ENCODE results near the gene SPOCK1.

The SPOCK1 gene

GRCh38 chr5:137318027-137318426 lies 181.1 kb downstream of the SPOCK1 start:
- DNase-seq: no peak

GRCh38 chr5:137316346-137316736 lies 182.8 kb downstream of the SPOCK1 start:
- DNase-seq: no peak

DNA sequence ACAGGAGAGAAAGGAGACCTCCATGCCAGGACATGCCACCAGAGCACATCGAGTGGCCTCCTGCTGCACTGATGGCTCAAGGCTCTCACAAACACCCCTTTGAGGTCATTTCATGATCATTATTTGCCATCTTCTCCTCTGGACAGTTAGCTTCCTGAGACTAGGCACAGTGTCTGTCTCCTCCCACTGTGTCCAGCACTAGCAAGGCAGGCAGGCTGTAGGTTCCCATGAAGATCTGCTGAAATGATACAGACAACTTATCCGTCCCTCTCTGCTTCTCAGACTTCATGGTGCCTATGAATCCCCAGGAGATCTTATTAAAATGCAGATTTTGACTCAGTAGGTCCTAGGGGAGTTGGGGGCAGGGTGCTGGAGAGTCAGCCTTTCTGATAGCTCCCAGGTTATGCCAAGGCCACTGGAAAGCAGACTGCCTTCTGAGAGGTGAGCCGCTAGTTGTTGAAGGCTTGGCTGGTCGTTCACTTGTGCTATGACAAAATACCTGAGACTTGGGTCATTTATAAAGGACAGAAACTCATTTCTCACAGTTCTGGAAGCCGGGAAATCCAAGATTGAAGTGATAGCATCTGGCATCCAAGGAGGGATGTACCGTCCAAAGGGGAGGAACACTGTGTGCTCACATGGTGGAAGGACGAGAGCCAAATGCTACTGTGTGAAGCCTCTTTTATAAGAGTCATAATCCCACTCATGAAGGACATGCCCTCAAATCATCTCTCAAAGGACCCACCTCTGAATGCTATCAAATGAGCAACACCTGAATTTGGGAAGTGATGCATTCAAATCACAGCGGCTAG lies 183.4 kb downstream of the SPOCK1 start:
- DNase-seq: no peak

GRCh38 chr5:137315109-137315508 lies 184.0 kb downstream of the SPOCK1 start:
- DNase-seq: no peak

DNA sequence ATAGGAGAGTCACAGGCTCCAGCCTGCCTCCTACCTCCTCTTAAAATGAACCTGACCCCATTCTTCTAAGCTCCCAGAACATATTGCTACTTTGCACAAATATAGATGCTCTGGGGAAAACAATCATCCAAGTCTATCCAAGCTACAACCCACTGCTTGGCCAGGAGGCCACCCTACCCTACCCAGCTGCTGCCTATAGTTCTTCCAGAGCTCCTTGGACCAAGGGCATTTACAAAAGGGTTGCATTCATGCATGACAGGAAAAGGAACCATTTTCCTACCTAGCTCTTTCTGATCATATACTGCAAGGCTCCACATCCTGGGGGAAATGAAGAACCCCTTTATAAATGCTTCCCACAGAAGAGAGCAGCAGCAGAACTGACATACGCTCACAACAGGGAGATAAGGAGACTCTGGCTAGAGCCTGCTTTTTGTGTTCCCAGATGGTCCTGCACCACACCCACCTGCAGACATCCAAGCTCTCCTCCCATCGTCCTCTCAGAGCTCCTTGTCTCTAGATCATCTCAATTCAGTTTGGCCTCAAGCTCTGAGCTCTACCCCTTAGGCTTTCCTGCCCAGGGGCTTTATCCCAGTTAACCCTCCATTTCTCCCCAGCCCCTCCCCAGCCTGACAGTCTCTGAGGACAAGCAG lies 185.5 kb downstream of the SPOCK1 start:
- DNase-seq: no peak

DNA sequence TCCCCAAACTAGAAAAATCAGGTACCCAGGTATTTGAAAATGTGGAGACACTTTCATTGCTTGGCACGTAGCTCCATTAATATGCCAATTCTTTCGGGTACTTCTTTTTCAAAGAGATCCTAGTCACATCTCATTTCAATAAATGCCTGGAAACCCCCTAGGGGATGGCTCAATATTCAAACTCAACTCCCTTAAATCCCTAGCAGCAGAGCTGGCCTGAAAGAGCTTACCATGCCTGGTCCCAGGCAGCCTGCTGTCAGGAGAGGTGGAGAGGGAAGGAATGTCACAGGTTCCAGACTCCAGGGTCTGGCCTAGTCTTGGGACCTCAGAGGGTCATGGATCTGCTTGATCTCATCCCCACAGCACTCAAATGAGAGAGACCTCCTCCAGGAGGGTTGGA lies 187.1 kb downstream of the SPOCK1 start:
- DNase-seq: no peak

DNA sequence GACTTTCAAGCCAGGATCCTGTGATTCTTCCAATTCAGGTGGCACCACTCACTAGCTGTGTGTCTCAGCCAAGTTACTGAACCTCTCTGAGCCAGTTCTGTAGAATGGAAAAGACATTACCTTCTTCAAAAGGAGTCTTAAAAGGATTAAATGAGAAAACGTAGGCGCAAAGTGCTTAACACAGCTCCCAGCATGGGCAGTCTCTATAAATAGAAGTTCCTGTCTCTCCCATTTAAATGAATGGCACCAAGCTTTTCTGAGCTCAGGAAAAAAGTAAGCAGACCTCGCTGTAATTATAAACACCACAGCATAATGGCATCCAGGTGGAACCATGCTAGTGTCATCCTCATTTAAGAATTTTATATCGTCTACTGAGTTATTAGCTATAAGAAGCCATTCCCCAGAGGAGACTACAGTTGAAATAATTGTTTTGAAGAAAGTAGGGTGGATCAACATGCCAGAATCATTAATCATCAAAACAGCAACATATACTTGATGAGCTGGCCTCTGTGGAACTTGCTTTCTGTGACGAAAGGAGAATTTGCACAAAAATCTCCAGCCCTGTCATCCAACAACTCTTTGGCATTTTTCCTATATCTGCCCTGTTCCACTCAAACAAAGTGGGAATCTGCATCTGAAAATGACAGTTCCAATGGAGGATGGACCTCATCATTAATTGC lies 188.9 kb downstream of the SPOCK1 start:
- DNase-seq: no peak

- no peak for DNase-seq
Measured at GRCh38 chr5:137309290-137309689, 189.8 kb downstream of the SPOCK1 start.

GRCh38 chr5:137308311-137308710 lies 190.8 kb downstream of the SPOCK1 start:
- no peak for DNase-seq

GRCh38 chr5:137306903-137307302 lies 192.2 kb downstream of the SPOCK1 start:
- no peak for DNase-seq

GRCh38 chr5:137305971-137306602 lies 193.0 kb downstream of the SPOCK1 start:
- DNase-seq: no peak

GRCh38 chr5:137304226-137304874 lies 194.8 kb downstream of the SPOCK1 start:
- peak; percentile 90 for DNase-seq

GRCh38 chr5:137303509-137303908 lies 195.6 kb downstream of the SPOCK1 start:
- peak; percentile 17 for DNase-seq

DNA sequence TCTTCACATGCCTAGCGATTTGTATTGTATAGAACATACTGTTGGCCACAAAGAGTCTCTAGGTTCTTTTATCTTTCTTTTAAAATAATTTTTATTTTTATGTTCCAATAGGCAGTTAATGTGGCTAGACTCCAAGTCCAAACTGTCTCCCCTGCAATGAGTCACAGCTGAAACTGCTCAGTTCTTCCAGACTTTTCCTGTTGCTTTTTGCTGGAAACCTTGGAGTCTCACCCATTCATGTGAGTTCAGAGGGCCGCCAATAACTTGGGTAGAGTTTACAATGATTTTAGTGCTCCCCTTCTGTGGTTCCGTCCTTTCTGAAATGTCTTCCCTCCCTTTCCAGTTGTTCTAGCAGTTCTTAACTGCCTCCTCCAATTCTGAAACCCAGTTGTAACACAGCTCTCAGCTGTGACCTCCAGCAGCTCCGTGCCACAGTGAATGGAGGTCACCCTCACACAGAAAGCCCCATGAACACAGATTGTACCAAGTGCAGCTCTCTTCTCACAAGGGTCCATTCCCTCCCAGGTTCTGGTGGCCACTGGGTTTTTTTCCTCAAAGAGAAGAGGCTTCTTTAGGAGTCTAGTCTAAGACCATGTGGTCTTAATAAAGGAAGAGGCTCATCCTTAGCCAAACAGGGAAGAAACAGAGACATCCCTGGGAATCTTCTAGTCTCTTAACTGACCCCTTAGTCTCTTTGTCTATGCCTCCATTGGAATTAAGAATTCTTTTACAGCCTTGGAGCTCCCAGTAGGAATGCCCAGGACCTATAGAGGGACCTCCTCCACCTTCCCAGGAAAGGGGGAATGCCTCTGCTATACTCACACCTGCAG lies 198.5 kb downstream of the SPOCK1 start:
- DNase-seq: no peak

DNA sequence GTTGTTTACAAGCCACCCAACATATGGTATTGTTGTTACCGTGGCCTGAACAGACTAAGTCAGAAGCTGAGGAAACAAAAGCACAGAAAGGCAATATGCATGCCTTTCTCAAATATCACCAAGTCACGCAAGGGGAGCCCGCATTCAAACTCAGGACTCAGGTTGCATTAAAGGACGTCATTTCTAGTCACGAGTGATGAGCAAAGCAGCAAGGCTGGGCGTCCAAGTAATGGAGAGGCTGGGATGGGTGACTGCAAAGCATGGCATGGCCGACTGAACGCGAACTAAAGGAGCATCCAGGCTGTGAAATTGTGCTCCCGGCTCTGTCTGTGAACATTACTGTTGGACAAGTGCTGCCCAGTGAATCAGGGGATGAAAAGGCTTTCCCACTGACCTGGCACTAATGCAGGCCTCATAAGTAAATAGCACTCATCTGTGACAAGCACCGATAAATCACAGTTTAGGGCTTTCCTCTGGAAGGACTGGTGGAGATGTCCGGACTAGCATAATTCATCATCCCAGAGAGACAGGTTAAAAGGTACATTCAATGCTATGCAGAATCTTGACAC lies 202.8 kb downstream of the SPOCK1 start:
- no peak for DNase-seq

DNA sequence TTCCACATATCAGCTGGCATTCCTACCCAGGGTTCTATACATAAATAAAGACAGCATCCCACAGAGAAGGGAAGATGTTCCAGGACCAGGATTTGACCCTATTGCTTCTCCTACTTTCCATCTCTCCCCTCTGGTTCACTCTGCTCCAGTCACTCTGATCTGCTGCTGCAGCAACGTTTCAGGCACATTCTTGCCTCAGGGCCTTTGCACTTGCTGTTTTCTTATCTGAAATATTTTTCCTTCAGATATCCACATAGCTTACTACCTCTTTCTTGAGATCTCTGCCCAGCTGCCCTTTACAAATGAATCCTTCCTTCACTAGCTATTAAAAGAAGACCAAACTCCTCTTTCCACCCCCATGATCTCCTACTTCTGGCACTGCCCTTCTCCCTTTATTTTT lies 204.5 kb downstream of the SPOCK1 start:
- DNase-seq: no peak

GRCh38 chr5:137292461-137293027 lies 206.6 kb downstream of the SPOCK1 start:
- peak; percentile 65 for DNase-seq

- DNase-seq: no peak
Measured at GRCh38 chr5:137291436-137291835, 207.7 kb downstream of the SPOCK1 start.

DNA sequence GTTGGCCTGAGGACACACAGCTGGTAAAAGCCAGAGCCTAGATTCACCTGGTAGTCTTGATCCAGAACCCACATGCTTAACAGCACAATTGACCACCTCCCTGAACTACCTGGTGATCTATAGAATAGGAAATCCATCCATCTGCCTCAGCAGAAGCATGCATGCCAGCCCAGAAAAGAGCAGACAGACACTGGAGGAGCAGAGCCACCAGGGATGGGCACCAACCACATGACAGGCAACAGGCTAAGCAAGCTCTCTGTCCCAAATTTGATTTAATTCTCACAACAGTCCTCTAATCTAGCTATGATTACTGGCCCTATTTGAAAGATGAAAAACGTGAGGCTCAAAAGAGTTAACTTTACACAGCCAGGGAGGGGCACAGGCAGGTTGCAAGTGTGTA lies 208.1 kb downstream of the SPOCK1 start:
- no peak for DNase-seq

DNA sequence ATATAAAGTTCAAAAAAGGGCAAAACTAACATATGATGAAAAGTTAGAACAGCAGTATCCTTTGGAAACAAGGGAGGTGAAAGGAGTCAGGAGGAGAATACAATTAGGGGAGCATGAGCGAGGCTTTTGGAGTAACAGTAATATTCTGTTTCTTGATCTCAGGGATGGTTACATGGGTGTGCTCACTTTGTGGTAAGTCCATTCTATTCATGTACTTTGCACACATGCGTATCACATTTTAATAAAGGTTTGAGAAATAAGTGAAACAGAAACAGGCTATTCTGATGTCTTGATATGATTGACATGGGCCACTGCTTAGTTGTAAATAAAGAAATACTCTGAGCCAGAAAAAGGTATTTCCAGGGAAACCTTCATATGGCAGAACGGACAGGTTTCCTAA lies 208.8 kb downstream of the SPOCK1 start:
- DNase-seq: no peak

DNA sequence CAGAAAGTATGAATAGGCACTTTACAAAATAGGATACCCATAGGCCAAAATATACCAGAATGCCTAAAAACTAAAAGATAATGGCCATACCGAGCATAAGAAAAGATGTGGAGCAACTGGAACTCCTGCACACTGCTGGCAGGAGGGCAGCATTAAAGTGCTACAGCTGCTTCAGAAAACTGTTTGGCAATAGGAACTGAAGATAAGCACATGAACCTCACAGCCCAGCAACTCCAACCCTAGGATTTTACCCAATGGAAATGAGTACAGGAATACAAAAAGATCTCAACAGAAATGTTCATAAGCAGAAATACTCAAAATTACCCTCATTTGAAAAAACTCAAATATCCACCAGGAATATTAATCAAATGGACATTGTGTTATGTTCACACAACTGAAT lies 209.3 kb downstream of the SPOCK1 start:
- no peak for DNase-seq

All from NCI-H1105 treated with DMSO at 0.1 percent for 48 hours (cell line).